ENCODE data around the gene ART1.
"Not testable (repeated sequence)": the region's sequence is repeated elsewhere in the genome, so short reads cannot be mapped to it uniquely, and the experiment has no call there.

Gene ART1

GRCh38 chr11:3644817-3645235 lies at the start of gene ART1:
ART1 (plus strand) TSS chr11:3645128; CDS start chr11:3659214, 14,086 bp downstream.
- DNase-seq, result no peak

DNA sequence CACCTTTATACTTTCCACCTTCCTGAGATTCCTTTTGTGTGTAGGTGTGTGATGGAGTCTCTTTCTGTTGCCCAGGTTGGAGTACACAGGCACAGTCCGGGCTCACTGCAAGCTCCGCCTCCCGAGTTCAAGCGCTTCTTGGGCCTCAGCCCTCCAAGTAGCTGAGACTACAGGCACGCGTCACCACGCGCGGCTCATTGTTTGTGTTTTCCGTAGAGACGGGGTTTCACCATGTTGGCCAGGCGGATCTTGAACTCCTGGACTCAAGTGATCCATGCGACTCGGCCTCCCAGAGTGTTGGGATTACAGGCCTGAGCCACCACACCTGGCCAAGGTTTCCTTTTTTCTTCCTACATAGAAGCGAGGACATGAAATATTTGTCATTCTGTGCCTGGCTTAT lies 47.2 kb upstream of the ART1 start:
- not testable (repeated sequence) for DNase-seq

GRCh38 chr11:3600201-3600600 lies 44.7 kb upstream of the ART1 start:
- not testable (repeated sequence) for DNase-seq

GRCh38 chr11:3604167-3604566 lies 40.8 kb upstream of the ART1 start:
- DNase-seq, result no peak

- DNase-seq, result no peak
These were observed 39.7 kb upstream of the ART1 start for GRCh38 chr11:3605283-3605662.

GRCh38 chr11:3605771-3606203 lies 39.1 kb upstream of the ART1 start:
- DNase-seq, result no peak

DNA sequence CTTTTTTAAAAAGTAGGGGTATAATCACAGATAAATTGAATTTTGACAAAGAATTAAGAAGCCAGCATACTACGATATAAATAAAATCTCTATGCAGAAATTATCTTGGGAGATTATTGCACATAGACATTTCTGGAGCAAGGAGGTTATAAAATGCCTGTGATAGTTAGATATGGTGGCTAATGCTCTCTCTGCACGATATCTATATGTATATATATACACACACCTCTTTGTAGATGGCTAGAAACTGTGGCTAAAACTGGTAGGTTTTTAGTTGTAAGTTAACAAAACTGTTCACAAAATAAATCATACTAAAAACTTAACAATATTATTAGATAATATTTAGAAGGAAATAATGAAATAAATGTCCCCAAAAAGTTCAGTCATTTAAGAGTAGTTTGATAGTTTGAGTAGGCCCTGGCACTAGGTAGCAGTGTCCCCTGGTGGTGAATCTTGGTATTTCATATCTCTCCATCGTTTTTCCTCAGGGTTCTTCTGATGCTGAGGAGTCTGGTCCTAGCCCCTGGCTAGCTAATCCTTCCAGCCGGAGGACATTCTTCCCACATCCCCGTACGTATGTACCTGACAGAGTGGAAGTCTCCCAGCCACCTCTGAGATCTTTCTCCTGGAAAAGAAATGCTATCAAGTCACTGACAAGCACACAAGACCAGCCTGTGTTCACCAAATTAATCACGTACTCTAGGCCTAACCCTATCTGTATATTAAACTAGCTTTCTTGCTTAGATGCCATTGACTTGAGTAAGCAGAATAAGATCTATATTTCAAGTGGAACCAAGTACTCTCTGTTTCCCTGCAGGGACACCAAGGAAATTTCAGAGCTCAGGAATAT lies 35.3 kb upstream of the ART1 start:
- peak; percentile 11 for DNase-seq

DNA sequence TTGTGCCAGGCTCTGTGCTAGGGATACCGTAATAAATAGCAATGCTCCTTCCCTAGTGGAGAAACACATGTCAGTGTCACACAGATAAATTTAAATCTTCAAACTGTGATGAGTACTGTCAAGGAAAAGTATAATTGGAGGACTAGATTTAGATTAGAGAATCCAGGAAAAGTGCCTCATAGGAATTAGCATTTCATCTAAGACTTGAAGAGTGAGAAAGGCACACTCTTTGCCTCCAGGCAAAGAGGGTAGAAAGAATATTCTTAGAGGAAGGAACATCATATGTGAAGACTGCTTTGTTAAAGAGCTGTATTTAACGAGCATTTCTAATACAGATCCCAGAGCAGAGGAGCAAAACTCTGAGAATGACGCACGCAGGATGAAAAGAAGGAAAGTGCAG lies 34.1 kb upstream of the ART1 start:
- DNase-seq, result no peak

GRCh38 chr11:3611976-3612678 lies 32.8 kb upstream of the ART1 start:
- no peak for DNase-seq

GRCh38 chr11:3613998-3614741 lies 30.8 kb upstream of the ART1 start:
- DNase-seq, result peak; percentile 1

GRCh38 chr11:3614742-3615171 lies 30.2 kb upstream of the ART1 start:
- no peak for DNase-seq

DNA sequence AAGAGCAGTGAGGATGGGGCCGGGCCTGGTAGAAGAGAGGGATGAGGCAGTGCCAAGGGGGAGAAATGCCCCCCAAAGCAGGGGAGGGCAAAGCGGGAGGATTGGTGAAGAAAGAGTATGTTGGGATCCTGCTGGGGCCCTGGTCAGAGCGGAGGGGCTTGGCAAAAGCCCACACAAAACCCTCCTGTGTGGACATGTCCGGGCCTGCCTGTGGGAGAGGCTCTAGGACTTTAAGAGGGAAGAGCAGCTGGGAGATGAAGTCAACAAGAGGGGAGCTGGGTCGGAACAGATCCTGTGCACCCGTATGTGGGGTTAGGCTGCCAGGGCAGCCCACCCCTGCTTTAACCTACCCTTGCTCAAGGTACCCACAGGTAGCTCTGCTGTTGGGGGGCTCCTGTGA lies 28.9 kb upstream of the ART1 start:
- no peak for DNase-seq

DNA sequence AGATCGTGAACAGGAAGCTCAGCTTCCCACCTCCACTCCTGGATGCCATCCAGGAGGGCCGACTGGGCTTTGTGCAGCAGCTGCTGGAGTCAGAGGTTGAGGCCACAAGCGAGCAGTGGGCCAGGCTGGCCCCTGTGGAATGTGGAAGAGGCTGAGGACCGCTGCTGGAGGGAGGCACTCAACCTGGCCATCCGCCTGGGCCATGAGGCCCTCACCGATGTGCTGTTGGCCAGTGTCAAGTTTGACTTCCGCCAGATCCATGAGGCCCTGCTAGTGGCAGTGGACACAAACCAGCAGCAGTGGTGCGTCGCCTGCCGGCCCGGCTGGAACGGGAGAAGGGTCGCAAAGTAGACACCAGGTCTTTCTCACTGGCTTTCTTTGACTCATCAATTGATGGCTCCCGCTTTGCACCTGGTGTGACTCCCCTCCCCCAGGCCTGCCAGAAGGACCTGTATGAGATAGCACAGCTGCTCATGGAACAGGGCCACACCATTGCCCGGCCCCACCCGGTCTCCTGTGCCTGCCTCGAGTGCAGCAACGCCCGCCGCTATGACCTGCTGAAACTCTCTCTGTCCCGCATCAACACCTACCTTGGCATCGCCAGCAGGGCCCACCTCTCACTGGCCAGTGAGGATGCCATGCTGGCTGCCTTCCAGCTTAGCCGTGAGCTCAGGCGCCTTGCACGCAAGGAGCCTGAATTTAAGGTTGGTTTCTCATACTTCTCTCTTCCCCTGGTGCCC lies 28.0 kb upstream of the ART1 start:
- DNase-seq, result no peak

GRCh38 chr11:3617990-3618389 lies 26.9 kb upstream of the ART1 start:
- DNase-seq, result no peak

- DNase-seq, result no peak
These were observed 22.4 kb upstream of the ART1 start for GRCh38 chr11:3622521-3622920.

DNA sequence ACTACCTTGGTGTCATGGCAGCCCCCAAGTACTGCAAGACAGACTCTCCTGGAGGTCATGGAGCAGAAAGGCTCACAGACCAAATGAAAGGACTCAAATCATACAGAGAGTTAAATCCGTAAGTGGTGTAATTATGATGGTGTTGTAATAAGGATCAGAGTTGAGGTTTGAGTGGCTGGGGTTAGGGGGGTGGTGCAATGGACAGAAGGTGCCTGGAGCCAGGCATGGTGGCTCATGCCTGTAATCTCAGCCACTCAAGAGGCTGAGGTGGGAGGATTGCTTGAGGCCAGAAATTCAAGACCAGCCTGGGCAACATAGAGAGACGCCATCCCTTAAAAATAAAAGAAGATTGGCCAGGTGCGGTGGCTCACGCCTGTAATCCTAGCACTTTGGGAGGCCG lies 21.8 kb upstream of the ART1 start:
- no peak for DNase-seq

DNA sequence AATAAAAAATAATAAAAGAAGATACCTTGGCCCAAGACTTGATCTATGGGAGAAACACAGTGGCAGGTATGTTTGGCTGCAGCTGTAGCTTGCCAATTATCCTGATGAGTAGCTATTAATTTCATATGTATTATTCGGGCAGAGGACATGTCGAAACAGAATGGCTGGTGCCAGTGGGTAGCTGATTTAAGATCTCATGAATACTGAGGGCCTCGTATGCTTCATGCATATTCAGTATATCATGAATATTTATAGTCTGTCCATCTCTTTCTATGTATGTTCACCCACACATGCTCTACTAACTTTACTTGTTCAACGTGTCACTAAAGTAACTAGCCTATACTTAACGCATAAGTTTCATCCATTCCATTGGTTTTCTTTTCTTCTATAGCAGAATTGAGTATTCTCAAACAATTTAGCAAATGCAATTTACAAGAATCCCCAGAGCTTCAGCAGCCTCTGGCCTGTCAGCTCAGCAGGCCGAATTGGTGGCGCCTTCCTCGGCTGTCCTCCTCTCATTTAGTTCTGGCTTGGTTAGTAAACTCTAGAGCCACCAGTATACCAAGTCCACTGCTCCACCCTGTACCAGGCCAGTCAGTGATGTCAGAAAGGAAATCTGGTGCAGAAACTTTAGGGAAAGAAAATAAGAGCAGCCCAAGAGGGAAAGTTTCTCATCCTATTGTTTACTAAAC lies 21.0 kb upstream of the ART1 start:
- DNase-seq, result no peak

DNA sequence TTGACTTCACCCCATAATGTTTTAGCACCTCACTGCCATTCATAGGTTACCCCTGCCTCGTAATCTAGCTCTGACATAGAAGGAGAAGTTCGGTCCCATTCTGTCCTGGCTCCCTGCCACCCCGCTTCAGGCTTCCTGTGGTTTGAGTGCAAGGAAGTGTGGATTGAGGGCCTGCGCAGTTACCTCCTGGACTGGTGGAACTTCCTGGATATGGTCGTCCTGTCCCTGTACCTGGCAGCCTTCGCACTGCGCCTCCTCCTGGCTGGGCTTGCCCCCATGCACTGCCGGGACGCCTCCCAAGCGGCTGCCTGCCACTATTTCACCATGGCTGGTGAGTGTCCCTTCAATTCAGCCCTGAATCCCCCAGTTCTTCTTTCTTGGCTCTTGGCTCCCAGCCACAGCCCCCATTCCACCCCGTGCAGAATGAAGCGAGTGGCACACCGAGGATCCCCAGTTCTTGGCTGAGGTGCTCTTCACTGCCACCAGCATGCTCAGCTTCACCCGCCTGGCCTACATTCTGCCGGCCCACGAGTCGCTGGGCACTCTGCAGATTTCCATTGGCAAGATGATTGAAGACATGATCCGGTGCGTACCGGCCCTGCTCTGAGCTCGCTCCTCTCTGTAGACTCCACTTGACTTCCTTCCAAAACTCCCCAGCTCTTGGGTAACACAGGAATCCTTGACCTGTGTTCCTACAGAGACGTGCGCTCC lies 18.5 kb upstream of the ART1 start:
- DNase-seq, result peak; percentile 7

GRCh38 chr11:3627291-3627690 lies 17.6 kb upstream of the ART1 start:
- DNase-seq, result no peak

DNA sequence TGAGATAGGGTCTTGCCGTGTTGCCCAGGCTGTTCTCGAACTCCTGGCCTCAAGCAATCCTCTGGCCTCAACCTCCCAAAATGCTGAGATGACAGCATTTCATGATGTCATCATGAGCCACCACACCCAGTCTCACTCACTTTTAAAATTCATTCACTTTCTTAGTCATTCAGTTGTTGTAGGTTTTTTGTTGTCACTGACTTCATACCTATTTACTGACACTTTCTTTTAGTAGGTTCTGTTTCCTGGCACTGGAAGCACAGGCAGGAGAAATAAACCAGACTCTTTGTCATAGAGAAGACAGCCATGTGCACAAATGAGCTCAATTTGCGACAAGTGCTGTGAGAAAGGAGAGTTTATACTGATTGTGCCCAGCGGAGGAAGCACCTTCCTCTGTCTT lies 13.6 kb upstream of the ART1 start:
- no peak for DNase-seq

DNA sequence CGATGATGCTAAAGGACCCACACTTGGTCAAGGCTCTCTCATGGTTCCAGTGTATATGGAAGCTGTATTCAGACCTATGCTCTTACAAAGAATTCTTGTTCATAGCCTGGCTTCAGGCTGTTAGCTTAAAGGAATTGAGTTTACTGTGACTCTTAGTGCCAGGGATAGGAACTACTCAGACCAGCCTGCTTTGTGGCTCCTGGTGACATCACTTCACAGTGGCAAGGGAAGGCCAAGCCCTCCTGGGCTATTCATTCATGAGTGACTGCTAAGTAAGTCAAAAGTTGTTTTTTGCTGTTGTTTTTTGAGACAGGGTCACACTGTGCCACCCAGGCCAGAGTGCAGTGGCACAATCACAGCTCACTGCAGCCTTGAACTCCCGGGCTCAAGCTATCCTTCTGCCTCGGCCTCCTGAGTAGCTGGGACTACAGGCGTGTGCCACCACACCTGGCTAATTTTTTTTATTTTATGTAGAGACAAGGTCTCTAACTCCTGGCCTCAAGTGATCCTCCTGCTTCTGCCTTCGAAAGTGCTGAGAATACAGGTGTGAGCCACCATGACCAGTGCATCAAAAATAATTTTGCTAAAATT lies 12.8 kb upstream of the ART1 start:
- DNase-seq, result no peak
